ENCODE measurements around the gene NLRC5. TPM values are rescaled to one million over a fixed set of nuclear protein-coding genes. Genes with fewer than 3 reads are reported as not detected.
"Not testable (repeated sequence)": the region's sequence is repeated elsewhere in the genome, so short reads cannot be mapped to it uniquely, and the experiment has no call there.

Gene NLRC5
- total RNA-seq, 5 donors from 2014 or later (not counting 1 experiment from before 2014, with no cell fraction given): 390 to 711 (median 496) TPM

DNA sequence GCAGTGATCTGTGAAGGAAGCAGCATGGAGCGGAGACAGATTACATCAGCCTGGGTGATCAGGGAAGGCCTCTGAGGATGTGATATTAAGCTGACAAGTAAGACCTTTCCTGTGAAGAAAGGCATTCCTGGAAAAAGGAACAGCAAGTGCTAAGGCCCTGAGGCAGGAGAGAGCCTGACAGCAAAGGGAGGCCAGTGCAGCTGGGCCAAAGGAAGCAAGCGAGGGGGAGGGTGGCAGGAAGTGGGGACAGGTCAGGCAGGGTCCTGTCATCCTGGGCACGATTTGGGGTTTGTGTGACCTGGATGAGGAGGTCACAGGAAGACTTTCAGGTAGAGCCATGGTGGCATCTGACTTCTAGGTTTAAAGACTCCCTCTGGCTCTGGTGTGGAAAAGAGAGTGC, 115.3 kb downstream of the NLRC5 start:
- no peaks in the 10 kb centered on the region for H3K9me3 Mint-ChIP-seq
- no peak overlapping the region for H3K27ac Mint-ChIP-seq
- no peaks in the 10 kb centered on the region for H3K27me3 Mint-ChIP-seq
- no peak overlapping the region for H3K4me3 ChIP-seq (ENCODE audit: control insufficient read depth in 1 of 2, extremely low read depth in 1 of 2, low read length in 1 of 2)
- peaks cover 12 to 23% (median 17%) of the 10 kb centered on the region in 3 donors for H3K4me1 Mint-ChIP-seq
- CTCF ChIA-PET: no interaction called here
- H3K36me3 Mint-ChIP-seq: no peaks in the 10 kb centered on the region
- no peak overlapping the region for H3K4me3 Mint-ChIP-seq
- H3K27ac ChIP-seq (ENCODE audit: low read length): no peak overlapping the region
- peaks cover 0 to 20% of the 10 kb centered on the region in 2 experiments for H3K4me1 ChIP-seq (ENCODE audit: control insufficient read depth in 1 of 2, extremely low read depth in 1 of 2, insufficient read depth in 2 of 2, low read length in 2 of 2)
- H3K9me3 ChIP-seq: no peaks in the 10 kb centered on the region
- no peaks in the 10 kb centered on the region for H3K36me3 ChIP-seq (ENCODE audit: control insufficient read depth in 2 of 2, extremely low read depth in 1 of 2, insufficient read depth in 1 of 2, low read length in 1 of 2)
- DNase-seq (no peak), ATAC-seq (replicated peaks in 1 of 4) (no peak)
- no peaks in the 10 kb centered on the region for H3K27me3 ChIP-seq (replicated peaks in 1 of 2; ENCODE audit: control insufficient read depth in 2 of 2, extremely low read depth in 1 of 2, insufficient read depth in 2 of 2, low read length in 1 of 2)
- POLR2A ChIA-PET: no interaction called here
- WGBS (ENCODE audit: insufficient coverage): 50% methylated on average over 3 of the region's 3 CpGs

- Histone ChIP-seq H3K9me3 (no peaks in the 10 kb centered on the region), H3K36me3 (ENCODE audit: control insufficient read depth in 2 of 2, extremely low read depth in 1 of 2, insufficient read depth in 1 of 2, low read length in 1 of 2) (no peaks in the 10 kb centered on the region), H3K27ac (ENCODE audit: low read length) (no peak overlapping the region), H3K4me1 (ENCODE audit: control insufficient read depth in 1 of 2, extremely low read depth in 1 of 2, insufficient read depth in 2 of 2, low read length in 2 of 2) (peaks cover 0 to 20% of the 10 kb centered on the region in 2 experiments), H3K4me3 (ENCODE audit: control insufficient read depth in 1 of 2, extremely low read depth in 1 of 2, low read length in 1 of 2) (no peak overlapping the region), H3K27me3 (replicated peaks in 1 of 2; ENCODE audit: control insufficient read depth in 2 of 2, extremely low read depth in 1 of 2, insufficient read depth in 2 of 2, low read length in 1 of 2) (no peaks in the 10 kb centered on the region)
- POLR2A ChIA-PET: no interaction called here
- no peak overlapping the region for H3K27ac Mint-ChIP-seq
- no peak overlapping the region for H3K4me3 Mint-ChIP-seq
- WGBS (ENCODE audit: insufficient coverage): 84% methylated on average over 3 of the region's 7 CpGs
- H3K4me1 Mint-ChIP-seq: peaks cover 12 to 23% (median 17%) of the 10 kb centered on the region in 3 donors
- H3K27me3 Mint-ChIP-seq: no peaks in the 10 kb centered on the region
- ATAC-seq (replicated peaks in 1 of 4) (no peak), DNase-seq (no peak)
- H3K36me3 Mint-ChIP-seq: no peaks in the 10 kb centered on the region
- H3K9me3 Mint-ChIP-seq: no peaks in the 10 kb centered on the region
- CTCF ChIA-PET: no interaction called here
Measured at GRCh38 chr16:57105184-57105583, 115.8 kb downstream of the NLRC5 start.

GRCh38 chr16:57106767-57107166, 117.4 kb downstream of the NLRC5 start:
- H3K27me3 Mint-ChIP-seq: no peaks in the 10 kb centered on the region
- no peaks in the 10 kb centered on the region for H3K9me3 Mint-ChIP-seq
- peaks cover 12 to 17% (median 17%) of the 10 kb centered on the region in 3 donors for H3K4me1 Mint-ChIP-seq
- no peak overlapping the region for H3K27ac Mint-ChIP-seq
- DNase-seq: no peak
- WGBS (ENCODE audit: insufficient coverage): 100% methylated on average over 1 of the region's 2 CpGs
- ChIA-PET POLR2A (no interaction called here), CTCF (interaction anchor here (0.5 to 0.6 kb wide), 2 partner anchors 18 to 1634 kb away, joined by 3 read pairs; no protein-coding TSS in a partner anchor)
- Histone ChIP-seq H3K4me3 (ENCODE audit: control insufficient read depth in 1 of 2, extremely low read depth in 1 of 2, low read length in 1 of 2) (no peak overlapping the region), H3K9me3 (no peaks in the 10 kb centered on the region), H3K4me1 (ENCODE audit: control insufficient read depth in 1 of 2, extremely low read depth in 1 of 2, insufficient read depth in 2 of 2, low read length in 2 of 2) (peaks cover 0 to 20% of the 10 kb centered on the region in 2 experiments), H3K27me3 (replicated peaks in 1 of 2; ENCODE audit: control insufficient read depth in 2 of 2, extremely low read depth in 1 of 2, insufficient read depth in 2 of 2, low read length in 1 of 2) (no peaks in the 10 kb centered on the region), H3K36me3 (ENCODE audit: control insufficient read depth in 2 of 2, extremely low read depth in 1 of 2, insufficient read depth in 1 of 2, low read length in 1 of 2) (no peaks in the 10 kb centered on the region), H3K27ac (ENCODE audit: low read length) (no peak overlapping the region)
- H3K36me3 Mint-ChIP-seq: no peaks in the 10 kb centered on the region
- ATAC-seq (replicated peaks in 1 of 4): no peak
- no peak overlapping the region for H3K4me3 Mint-ChIP-seq

GRCh38 chr16:57107321-57107922, 118.1 kb downstream of the NLRC5 start:
- CTCF ChIA-PET: interaction anchor here in 1 of 2 donors (0.6 kb wide), 1 partner anchor 18 kb away, joined by 3 read pairs; no protein-coding TSS in a partner anchor
- Mint-ChIP-seq H3K4me1 (peaks cover 12 to 17% (median 17%) of the 10 kb centered on the region in 3 donors), H3K27ac (no peak overlapping the region)

DNA sequence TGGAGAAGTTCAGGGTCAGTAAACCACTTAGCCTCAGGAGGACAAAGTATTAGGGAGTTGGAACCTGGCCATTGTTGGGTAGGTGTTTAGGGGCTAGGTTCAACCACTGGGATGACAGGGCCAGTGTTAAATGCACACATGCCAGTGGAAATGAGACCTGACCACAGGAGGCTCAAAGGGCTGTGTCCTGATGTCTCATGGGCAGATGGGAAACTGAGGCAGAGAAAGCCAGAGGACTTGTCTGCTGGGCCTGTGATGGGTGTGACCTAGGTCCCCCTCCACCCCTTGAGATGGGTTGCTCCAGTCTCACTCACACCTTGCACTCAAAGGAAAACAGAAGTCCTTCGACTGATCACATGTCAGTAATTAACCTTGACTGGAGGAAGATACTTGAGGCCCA, 119.1 kb downstream of the NLRC5 start:
- H3K4me3 ChIP-seq (ENCODE audit: control insufficient read depth in 1 of 2, extremely low read depth in 1 of 2, low read length in 1 of 2): no peak overlapping the region
- Mint-ChIP-seq H3K4me1 (peaks cover 11 to 17% (median 17%) of the 10 kb centered on the region in 3 donors), H3K9me3 (no peaks in the 10 kb centered on the region), H3K36me3 (no peaks in the 10 kb centered on the region), H3K27ac (no peak overlapping the region), H3K27me3 (no peaks in the 10 kb centered on the region), H3K4me3 (no peak overlapping the region)
- no peaks in the 10 kb centered on the region for H3K36me3 ChIP-seq (ENCODE audit: control insufficient read depth in 2 of 2, extremely low read depth in 1 of 2, insufficient read depth in 1 of 2, low read length in 1 of 2)
- ATAC-seq (replicated peaks in 1 of 4) (no peak), DNase-seq (no peak)
- H3K4me1 ChIP-seq (ENCODE audit: control insufficient read depth in 1 of 2, extremely low read depth in 1 of 2, insufficient read depth in 2 of 2, low read length in 2 of 2): peaks cover 0 to 20% of the 10 kb centered on the region in 2 experiments
- no peak overlapping the region for H3K27ac ChIP-seq (ENCODE audit: low read length)
- ChIA-PET CTCF (no interaction called here), POLR2A (no interaction called here)
- no peaks in the 10 kb centered on the region for H3K9me3 ChIP-seq
- WGBS (ENCODE audit: insufficient coverage): no CpG with 5 or more reads among the region's 1 CpG
- no peaks in the 10 kb centered on the region for H3K27me3 ChIP-seq (replicated peaks in 1 of 2; ENCODE audit: control insufficient read depth in 2 of 2, extremely low read depth in 1 of 2, insufficient read depth in 2 of 2, low read length in 1 of 2)

More at GRCh38 chr16:57107321-57107922, 118.1 kb downstream of the NLRC5 start:
- Histone ChIP-seq H3K36me3 (ENCODE audit: control insufficient read depth in 2 of 2, extremely low read depth in 1 of 2, insufficient read depth in 1 of 2, low read length in 1 of 2) (no peaks in the 10 kb centered on the region), H3K4me1 (ENCODE audit: control insufficient read depth in 1 of 2, extremely low read depth in 1 of 2, insufficient read depth in 2 of 2, low read length in 2 of 2) (peaks cover 0 to 20% of the 10 kb centered on the region in 2 experiments), H3K27me3 (replicated peaks in 1 of 2; ENCODE audit: control insufficient read depth in 2 of 2, extremely low read depth in 1 of 2, insufficient read depth in 2 of 2, low read length in 1 of 2) (no peaks in the 10 kb centered on the region), H3K4me3 (ENCODE audit: control insufficient read depth in 1 of 2, extremely low read depth in 1 of 2, low read length in 1 of 2) (no peak overlapping the region), H3K9me3 (no peaks in the 10 kb centered on the region), H3K27ac (ENCODE audit: low read length) (no peak overlapping the region)
- Mint-ChIP-seq H3K36me3 (no peaks in the 10 kb centered on the region), H3K9me3 (no peaks in the 10 kb centered on the region), H3K27me3 (no peaks in the 10 kb centered on the region), H3K4me3 (no peak overlapping the region)
- DNase-seq: no peak
- POLR2A ChIA-PET: no interaction called here
- ATAC-seq (replicated peaks in 1 of 4): no peak
- 88% methylated on average over 8 of the region's 9 CpGs for WGBS (ENCODE audit: insufficient coverage)

- DNase-seq; H3K9me3 ChIP-seq; H3K27ac ChIP-seq (ENCODE audit: low read length); H3K4me3 Mint-ChIP-seq; POLR2A ChIA-PET; H3K4me3 ChIP-seq (ENCODE audit: control insufficient read depth in 1 of 2, extremely low read depth in 1 of 2, low read length in 1 of 2); H3K36me3 ChIP-seq (ENCODE audit: control insufficient read depth in 2 of 2, extremely low read depth in 1 of 2, insufficient read depth in 1 of 2, low read length in 1 of 2); CTCF ChIA-PET; H3K27ac Mint-ChIP-seq; H3K9me3 Mint-ChIP-seq; ATAC-seq (replicated peaks in 1 of 4); H3K36me3 Mint-ChIP-seq; H3K27me3 Mint-ChIP-seq; H3K27me3 ChIP-seq (replicated peaks in 1 of 2; ENCODE audit: control insufficient read depth in 2 of 2, extremely low read depth in 1 of 2, insufficient read depth in 2 of 2, low read length in 1 of 2): not testable (repeated sequence)
- H3K4me1 ChIP-seq (ENCODE audit: control insufficient read depth in 1 of 2, extremely low read depth in 1 of 2, insufficient read depth in 2 of 2, low read length in 2 of 2): peaks cover 0 to 18% of the 10 kb centered on the region in 2 experiments
- H3K4me1 Mint-ChIP-seq: peaks cover 9 to 15% (median 14%) of the 10 kb centered on the region in 3 donors
- WGBS (ENCODE audit: insufficient coverage): 87% methylated on average over 5 of the region's 10 CpGs
Measured at GRCh38 chr16:57109259-57110105, 120.1 kb downstream of the NLRC5 start.

All from T-cell (primary cell).